WTC11 (cell line): ENCODE measurements around the gene RAD50.

ENCODE experiments used
- ESRRA ChIP-seq: sonication (generic); formaldehyde crosslinking; IDR thresholded peaks from 2 replicates; pipeline ENCODE4 v1.8.1; 2022; ENCODE audit warnings: mild to moderate bottlenecking, missing genetic modification reagents, borderline replicate concordance
- FOXK1 ChIP-seq: sonication (generic); formaldehyde crosslinking; IDR thresholded peaks from 2 replicates; pipeline ENCODE4 v1.8.0; 2022; ENCODE audit warnings: mild to moderate bottlenecking, moderate library complexity, missing genetic modification reagents
- GABPB1 ChIP-seq: sonication (generic); formaldehyde crosslinking; IDR thresholded peaks from 2 replicates; pipeline ENCODE4 v1.8.1; 2023; ENCODE audit warnings: mild to moderate bottlenecking, missing genetic modification reagents
- RELA ChIP-seq: sonication (generic); formaldehyde crosslinking; IDR thresholded peaks from 2 replicates; pipeline ENCODE4 v1.8.1; 2022; ENCODE audit warnings: missing genetic modification reagents, mild to moderate bottlenecking, borderline replicate concordance
- SP1 ChIP-seq: sonication (generic); formaldehyde crosslinking; conservative IDR thresholded peaks from 2 replicates; pipeline ENCODE4 v1.8.1; 2022; ENCODE audit warnings: missing genetic modification reagents
- TEAD4 ChIP-seq: sonication (generic); formaldehyde crosslinking; IDR thresholded peaks from 2 replicates; pipeline ENCODE4 v1.8.0; 2022; ENCODE audit warnings: mild to moderate bottlenecking, missing genetic modification reagents
- USF2 ChIP-seq: sonication (generic); formaldehyde crosslinking; IDR thresholded peaks from 2 replicates; pipeline ENCODE4 v1.8.1; 2023; ENCODE audit warnings: mild to moderate bottlenecking, missing genetic modification reagents, moderate library complexity
- ZMAT4 ChIP-seq: fragments of 250-450 bp; sonication (Bioruptor Pico); IDR thresholded peaks from 2 replicates; pipeline ENCODE4 v1.9.0; 2021; ENCODE audit warnings: mild to moderate bottlenecking
- TF ChIP-seq, protein P1 (sequence below): fragments of 200-600 bp; IDR thresholded peaks from 2 replicates; pipeline ENCODE4 v1.8.0; 2022; ENCODE audit warnings: antibody characterized with exemption
- TF ChIP-seq, protein P2 (sequence below): sonication (generic); formaldehyde crosslinking; IDR thresholded peaks from 2 replicates; pipeline ENCODE4 v1.8.1; 2023; ENCODE audit warnings: mild to moderate bottlenecking, missing genetic modification reagents
- TF ChIP-seq, protein P3 (sequence below): sonication (generic); formaldehyde crosslinking; IDR thresholded peaks from 2 replicates; pipeline ENCODE4 v1.8.0; 2022; ENCODE audit warnings: missing genetic modification reagents
- TF ChIP-seq, protein P4 (sequence below): sonication (generic); formaldehyde crosslinking; IDR thresholded peaks from 2 replicates; pipeline ENCODE4 v1.8.1; 2022; ENCODE audit warnings: mild to moderate bottlenecking, missing genetic modification reagents, moderate library complexity, borderline replicate concordance

- TF ChIP-seq, protein P1, sequence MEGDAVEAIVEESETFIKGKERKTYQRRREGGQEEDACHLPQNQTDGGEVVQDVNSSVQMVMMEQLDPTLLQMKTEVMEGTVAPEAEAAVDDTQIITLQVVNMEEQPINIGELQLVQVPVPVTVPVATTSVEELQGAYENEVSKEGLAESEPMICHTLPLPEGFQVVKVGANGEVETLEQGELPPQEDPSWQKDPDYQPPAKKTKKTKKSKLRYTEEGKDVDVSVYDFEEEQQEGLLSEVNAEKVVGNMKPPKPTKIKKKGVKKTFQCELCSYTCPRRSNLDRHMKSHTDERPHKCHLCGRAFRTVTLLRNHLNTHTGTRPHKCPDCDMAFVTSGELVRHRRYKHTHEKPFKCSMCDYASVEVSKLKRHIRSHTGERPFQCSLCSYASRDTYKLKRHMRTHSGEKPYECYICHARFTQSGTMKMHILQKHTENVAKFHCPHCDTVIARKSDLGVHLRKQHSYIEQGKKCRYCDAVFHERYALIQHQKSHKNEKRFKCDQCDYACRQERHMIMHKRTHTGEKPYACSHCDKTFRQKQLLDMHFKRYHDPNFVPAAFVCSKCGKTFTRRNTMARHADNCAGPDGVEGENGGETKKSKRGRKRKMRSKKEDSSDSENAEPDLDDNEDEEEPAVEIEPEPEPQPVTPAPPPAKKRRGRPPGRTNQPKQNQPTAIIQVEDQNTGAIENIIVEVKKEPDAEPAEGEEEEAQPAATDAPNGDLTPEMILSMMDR = no peak
- TF ChIP-seq, protein P2, sequence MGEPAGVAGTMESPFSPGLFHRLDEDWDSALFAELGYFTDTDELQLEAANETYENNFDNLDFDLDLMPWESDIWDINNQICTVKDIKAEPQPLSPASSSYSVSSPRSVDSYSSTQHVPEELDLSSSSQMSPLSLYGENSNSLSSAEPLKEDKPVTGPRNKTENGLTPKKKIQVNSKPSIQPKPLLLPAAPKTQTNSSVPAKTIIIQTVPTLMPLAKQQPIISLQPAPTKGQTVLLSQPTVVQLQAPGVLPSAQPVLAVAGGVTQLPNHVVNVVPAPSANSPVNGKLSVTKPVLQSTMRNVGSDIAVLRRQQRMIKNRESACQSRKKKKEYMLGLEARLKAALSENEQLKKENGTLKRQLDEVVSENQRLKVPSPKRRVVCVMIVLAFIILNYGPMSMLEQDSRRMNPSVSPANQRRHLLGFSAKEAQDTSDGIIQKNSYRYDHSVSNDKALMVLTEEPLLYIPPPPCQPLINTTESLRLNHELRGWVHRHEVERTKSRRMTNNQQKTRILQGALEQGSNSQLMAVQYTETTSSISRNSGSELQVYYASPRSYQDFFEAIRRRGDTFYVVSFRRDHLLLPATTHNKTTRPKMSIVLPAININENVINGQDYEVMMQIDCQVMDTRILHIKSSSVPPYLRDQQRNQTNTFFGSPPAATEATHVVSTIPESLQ (CRISPR knock-in tag) = no peak
- TF ChIP-seq ZMAT4 (CRISPR knock-in tag) (no peak), GABPB1 (CRISPR knock-in tag) (no peak), RELA (CRISPR knock-in tag) (no peak), SP1 (CRISPR knock-in tag) (no peak), FOXK1 (no peak), USF2 (CRISPR knock-in tag) (no peak), TEAD4 (CRISPR knock-in tag) (no peak), ESRRA (no peak)
- TF ChIP-seq, protein P3, sequence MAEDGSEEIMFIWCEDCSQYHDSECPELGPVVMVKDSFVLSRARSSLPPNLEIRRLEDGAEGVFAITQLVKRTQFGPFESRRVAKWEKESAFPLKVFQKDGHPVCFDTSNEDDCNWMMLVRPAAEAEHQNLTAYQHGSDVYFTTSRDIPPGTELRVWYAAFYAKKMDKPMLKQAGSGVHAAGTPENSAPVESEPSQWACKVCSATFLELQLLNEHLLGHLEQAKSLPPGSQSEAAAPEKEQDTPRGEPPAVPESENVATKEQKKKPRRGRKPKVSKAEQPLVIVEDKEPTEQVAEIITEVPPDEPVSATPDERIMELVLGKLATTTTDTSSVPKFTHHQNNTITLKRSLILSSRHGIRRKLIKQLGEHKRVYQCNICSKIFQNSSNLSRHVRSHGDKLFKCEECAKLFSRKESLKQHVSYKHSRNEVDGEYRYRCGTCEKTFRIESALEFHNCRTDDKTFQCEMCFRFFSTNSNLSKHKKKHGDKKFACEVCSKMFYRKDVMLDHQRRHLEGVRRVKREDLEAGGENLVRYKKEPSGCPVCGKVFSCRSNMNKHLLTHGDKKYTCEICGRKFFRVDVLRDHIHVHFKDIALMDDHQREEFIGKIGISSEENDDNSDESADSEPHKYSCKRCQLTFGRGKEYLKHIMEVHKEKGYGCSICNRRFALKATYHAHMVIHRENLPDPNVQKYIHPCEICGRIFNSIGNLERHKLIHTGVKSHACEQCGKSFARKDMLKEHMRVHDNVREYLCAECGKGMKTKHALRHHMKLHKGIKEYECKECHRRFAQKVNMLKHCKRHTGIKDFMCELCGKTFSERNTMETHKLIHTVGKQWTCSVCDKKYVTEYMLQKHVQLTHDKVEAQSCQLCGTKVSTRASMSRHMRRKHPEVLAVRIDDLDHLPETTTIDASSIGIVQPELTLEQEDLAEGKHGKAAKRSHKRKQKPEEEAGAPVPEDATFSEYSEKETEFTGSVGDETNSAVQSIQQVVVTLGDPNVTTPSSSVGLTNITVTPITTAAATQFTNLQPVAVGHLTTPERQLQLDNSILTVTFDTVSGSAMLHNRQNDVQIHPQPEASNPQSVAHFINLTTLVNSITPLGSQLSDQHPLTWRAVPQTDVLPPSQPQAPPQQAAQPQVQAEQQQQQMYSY (CRISPR knock-in tag) = no peak
- TF ChIP-seq, protein P4, sequence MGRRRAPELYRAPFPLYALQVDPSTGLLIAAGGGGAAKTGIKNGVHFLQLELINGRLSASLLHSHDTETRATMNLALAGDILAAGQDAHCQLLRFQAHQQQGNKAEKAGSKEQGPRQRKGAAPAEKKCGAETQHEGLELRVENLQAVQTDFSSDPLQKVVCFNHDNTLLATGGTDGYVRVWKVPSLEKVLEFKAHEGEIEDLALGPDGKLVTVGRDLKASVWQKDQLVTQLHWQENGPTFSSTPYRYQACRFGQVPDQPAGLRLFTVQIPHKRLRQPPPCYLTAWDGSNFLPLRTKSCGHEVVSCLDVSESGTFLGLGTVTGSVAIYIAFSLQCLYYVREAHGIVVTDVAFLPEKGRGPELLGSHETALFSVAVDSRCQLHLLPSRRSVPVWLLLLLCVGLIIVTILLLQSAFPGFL (CRISPR knock-in tag) = no peak
Observed at GRCh38 chr5:132651838-132652469, 95.2 kb downstream of the RAD50 start.
